Kasumi-1 (cell line): ENCODE measurements around the gene PIGP.
"Not testable (repeated sequence)": the region's sequence is repeated elsewhere in the genome, so short reads cannot be mapped to it uniquely, and the experiment has no call there.

Experiments used
- DNase-seq, 2 experiments: peaks; one replicate each; lab custom pipeline; 2025; lab: John Stamatoyannopoulos, UW

PIGP gene

GRCh38 chr21:37044643-37045042, 28.2 kb downstream of the PIGP start:
- DNase-seq: no peak

DNA sequence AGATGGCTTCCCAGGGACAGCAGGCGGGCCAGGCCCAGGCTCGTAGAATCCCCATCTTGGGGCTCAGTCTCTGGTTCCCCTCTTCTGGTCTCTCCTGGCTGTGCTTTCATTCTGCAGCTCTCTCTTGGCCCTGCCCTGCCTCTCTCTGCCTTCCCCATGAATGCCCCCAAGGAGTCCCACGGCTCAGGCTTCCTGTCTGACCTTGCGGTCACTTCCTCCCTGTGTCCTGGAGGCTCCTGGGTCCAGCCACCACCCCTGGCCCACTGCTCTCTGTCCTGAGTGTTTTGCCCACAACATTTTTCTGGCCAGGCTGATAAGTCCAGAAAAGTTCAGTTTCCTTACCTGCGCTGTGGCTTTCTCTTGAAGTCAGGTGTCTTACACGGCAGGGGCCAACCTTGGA, 29.1 kb downstream of the PIGP start:
- DNase-seq: no peak

DNA sequence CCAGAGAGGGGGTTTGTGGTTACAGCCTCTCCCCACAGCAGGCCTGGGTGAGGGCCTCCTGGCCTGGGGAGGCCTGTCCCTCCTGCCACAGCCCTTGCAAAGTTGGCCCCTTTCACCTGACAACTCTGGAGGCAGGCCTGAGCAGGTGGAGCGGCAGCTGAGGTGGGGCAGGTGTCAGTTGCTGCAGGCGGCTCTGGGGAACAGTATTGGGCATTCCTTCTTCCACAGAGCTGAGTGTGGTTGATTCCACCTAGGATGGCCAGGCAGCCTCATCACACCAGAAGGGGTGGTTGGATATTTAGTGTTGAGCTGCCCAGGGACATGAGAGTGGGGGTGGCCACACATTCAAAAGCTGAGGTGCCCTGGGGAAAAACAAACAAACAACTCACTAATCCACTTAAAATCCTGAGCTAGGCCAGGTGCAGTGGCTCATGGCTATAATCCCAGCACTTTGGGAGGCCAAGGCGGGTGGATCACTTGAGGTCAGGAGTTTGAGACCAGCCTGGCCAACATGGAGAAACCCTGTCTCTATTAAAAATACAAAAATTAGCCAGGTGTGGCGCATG, 31.1 kb downstream of the PIGP start:
- DNase-seq: no peak

DNA sequence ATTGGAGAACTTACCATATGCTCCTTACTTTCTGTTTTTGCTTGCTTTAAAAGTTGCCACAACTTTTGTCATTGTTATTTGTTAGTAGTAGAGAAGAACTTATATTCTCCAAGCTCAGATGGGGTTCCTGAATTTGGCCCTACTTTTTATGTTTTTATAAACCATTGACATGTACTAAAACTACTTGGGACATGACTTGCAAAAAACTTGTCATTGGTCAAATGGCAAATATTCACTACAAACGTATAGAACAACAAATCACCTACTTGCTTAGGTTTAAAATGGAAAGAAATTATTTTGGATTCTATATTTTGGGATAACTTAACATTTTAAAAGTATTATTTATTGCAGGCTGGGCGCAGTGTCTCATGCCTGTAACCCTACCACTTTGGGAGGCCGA, 32.7 kb downstream of the PIGP start:
- DNase-seq: no peak

GRCh38 chr21:37039411-37040075, 33.3 kb downstream of the PIGP start:
- DNase-seq: no peak

GRCh38 chr21:37036177-37036576, 36.7 kb downstream of the PIGP start:
- DNase-seq: no peak

DNA sequence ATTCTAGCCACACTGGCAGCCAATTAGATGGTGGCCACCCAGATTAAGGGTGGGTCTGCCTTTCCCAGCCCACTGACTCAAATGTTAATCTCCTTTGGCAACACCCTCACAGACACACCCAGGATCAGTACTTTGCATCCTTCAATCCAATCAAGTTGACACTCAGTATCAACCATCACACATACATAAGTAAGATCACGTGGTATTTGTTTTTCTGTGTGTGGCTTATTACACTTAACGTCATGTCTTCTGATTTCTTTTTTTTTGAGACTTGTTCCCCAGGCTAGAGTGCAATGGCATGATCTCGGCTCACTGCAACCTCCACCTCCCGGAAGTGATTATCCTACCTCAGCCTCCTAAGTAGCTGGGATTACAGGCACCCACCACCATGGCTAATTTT, 38.5 kb downstream of the PIGP start:
- not testable (repeated sequence) for DNase-seq

- no peak for DNase-seq
Observed at GRCh38 chr21:37032877-37033471, 39.9 kb downstream of the PIGP start.

DNA sequence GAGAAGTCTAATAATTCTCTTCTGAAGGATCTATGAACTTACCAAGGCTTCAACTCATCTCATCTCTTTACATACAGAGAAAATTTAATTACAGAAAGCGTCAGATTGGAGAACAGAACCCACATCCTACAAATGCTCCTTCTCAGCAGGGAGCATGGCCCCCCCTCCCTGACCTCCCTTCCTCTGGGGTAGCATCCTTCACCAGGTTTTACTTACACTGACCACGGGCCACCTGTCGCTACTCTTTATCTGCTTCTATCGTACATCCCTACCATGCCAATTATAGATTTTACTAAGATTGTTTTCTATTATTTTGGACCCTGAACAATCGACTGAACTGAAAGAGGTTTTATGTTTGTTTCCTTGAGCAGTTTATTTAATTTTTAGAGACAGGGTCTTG, 40.6 kb downstream of the PIGP start:
- DNase-seq: no peak

- no peak for DNase-seq
Observed at GRCh38 chr21:37030864-37031263, 42.0 kb downstream of the PIGP start.

GRCh38 chr21:37028570-37028969, 44.3 kb downstream of the PIGP start:
- DNase-seq: no peak

- DNase-seq: no peak
Observed at GRCh38 chr21:37026499-37026898, 46.4 kb downstream of the PIGP start.

DNA sequence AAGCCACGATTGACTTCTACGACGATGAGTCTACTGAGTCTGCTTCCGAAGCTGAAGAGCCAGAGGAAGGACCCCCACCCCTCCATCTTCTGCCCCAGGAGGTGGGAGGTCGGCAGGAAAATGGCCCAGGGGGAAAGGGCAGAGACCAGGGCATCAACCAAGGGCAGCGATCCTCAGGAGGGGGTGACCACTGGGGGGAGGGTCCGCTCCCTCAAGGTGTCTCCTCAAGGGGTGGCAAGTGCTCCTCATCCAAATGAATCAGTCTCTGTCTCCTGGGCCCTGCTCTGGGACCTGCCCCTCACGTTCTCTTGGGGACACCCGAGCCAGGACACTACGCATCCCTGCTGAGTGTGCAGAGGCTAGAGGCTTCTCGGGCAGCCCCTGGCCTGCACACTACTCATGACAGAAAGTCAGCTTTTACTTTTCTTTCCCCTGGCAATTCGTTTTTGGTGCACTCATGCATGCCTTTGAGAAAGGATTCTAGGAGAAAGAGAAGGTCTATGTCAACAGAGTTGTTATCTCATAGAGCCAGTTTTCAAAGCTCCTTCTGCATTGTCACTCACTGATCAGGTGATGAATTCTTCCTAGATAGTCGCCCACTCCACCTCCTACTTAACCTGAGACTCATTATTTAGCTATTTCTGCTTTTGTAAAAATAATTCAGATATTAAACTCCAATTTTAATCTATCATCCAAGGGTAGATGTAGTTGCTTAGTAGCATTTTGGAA, 54.8 kb downstream of the PIGP start:
- DNase-seq: no peak
